VCaP (cell line): Measurements from ENCODE around the gene HTR3B.
"Not testable (repeated sequence)": the region's sequence is repeated elsewhere in the genome, so short reads cannot be mapped to it uniquely, and the experiment has no call there.

ENCODE experiments used
- H3K27ac ChIP-seq: fragments of 450-650 bp; 2 replicates; pipeline ENCODE4 v1.5.1; 2017
- TF ChIP-seq, protein P1 (sequence below): fragments of 450-650 bp; conservative IDR thresholded peaks from 2 replicates; pipeline ENCODE4 v1.5.1; 2017; ENCODE audit warnings: mild to moderate bottlenecking, moderate library complexity

Gene HTR3B

DNA sequence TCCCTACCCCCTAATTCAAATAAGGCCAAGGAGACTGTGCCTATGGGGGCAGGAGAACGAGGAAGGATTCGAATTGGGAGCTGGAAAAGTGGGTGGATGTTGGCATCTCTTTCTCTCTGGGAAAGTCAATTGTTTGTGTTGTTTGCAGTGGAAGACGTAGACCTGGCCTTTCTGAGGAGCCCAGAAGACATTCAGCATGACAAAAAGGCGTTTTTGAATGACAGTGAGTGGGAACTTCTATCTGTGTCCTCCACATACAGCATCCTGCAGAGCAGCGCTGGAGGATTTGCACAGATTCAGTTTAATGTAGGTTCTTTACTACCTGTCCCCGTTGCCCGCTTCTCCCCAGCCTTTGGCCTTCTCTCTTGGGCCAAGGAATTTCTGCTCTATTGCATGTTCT lies 28.2 kb downstream of the HTR3B start:
- TF ChIP-seq, protein P1, sequence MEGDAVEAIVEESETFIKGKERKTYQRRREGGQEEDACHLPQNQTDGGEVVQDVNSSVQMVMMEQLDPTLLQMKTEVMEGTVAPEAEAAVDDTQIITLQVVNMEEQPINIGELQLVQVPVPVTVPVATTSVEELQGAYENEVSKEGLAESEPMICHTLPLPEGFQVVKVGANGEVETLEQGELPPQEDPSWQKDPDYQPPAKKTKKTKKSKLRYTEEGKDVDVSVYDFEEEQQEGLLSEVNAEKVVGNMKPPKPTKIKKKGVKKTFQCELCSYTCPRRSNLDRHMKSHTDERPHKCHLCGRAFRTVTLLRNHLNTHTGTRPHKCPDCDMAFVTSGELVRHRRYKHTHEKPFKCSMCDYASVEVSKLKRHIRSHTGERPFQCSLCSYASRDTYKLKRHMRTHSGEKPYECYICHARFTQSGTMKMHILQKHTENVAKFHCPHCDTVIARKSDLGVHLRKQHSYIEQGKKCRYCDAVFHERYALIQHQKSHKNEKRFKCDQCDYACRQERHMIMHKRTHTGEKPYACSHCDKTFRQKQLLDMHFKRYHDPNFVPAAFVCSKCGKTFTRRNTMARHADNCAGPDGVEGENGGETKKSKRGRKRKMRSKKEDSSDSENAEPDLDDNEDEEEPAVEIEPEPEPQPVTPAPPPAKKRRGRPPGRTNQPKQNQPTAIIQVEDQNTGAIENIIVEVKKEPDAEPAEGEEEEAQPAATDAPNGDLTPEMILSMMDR: no peak

DNA sequence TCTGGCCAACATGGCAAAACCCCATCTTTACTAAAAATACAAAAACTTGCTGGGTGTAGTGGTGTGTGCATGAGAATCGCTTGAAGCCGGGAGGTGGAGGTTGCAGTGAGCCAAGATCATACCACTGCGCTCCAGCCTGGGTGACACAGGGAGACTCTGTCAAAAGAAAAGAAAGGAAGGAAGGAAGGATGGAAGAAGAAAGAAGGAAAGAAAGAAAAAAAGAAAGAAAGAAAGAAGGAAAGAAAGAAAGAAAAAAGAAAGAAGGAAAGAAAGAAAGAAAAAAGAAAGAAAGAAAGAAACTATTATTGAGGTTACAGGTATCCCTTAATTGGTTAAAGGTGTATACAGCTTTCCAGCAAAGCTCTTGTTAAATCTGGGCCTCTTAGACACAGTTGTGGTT lies 29.6 kb downstream of the HTR3B start:
- peak overlapping the region; percentile 28; the same call in 1 of the 2 replicates for H3K27ac ChIP-seq

More for the DNA sequence above, 28.2 kb downstream of the HTR3B start:
- H3K27ac ChIP-seq: no peak overlapping the region

DNA sequence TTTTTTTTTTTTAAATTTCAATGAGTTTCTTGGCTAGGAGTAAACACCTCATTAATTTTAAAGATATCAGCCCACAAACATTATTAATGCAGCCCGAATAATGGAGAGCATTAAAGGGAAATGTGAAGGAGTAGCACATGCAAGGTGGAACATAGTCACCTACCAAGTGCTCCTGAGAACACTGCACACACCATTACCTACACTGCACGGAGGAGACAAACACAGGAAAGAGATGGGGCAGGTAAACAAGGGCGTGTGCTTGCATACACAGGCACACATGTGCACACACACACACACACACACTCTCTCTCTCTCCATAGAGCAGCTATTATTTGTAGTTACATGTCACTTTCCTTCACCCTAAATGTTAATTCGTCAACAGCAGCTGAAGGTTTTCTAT lies 30.2 kb downstream of the HTR3B start:
- TF ChIP-seq, protein P1: no peak
- peak overlapping the region; percentile 28; the same call in 1 of the 2 replicates for H3K27ac ChIP-seq

DNA sequence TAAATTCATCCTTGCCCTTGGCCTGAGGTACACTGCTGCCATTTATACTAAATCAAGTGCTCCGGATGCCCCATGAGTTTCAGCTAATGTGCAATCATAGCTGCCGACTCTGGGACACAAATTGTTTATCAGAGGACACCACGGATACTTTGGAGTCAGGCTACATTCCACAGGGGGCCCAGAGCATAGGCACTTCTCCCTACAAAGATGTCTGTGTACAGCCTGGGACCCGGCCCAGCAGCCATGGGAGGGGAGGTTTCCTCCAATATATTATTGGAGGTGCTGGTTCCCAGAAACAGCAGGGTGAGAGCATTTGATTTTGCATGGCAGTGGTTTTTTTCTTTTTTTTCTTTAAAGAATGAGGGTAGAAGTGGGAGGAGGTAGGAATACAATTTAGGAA lies 31.3 kb downstream of the HTR3B start:
- H3K27ac ChIP-seq: no peak overlapping the region
- TF ChIP-seq, protein P1: no peak

DNA sequence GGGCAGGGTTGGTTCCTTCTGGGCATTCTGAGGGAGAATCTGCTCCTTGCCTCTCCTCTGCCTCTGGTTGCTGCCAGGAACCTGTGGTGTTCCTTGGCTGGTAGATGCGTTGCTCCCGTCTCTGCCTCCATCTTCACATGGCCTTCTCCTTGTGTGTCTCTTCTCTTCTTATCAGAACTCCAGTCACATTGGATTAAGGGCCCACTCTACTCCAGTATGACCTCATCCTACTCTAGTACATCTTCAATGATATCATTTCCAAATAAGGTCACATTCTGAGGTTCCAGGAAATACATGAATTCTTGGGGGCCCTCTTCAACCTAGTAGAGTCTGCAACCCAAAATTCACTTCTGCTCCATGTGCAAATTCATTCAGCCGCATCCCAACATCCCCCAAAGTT lies 33.3 kb downstream of the HTR3B start:
- no peak overlapping the region for H3K27ac ChIP-seq
- TF ChIP-seq, protein P1: no peak

DNA sequence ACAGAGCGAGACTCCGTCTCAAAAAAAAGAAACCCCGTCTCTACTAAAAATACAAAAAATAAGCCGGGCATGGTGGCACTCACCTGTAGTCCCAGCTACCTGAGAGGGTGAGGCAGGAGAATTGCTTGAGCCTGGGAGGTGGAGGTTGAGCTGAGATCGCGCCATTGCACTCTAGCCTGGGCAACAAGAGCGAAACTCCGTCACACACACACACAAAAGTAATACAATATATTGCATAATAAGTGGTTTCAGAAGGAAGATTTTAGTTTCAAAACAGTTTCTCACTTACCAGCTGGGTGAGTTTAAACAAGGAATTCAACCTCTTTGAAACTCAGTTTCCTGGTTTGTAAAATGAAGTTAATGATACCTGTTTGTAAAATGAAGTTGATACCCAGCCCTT lies 37.7 kb downstream of the HTR3B start:
- TF ChIP-seq, protein P1: no peak
- H3K27ac ChIP-seq: no peak overlapping the region

DNA sequence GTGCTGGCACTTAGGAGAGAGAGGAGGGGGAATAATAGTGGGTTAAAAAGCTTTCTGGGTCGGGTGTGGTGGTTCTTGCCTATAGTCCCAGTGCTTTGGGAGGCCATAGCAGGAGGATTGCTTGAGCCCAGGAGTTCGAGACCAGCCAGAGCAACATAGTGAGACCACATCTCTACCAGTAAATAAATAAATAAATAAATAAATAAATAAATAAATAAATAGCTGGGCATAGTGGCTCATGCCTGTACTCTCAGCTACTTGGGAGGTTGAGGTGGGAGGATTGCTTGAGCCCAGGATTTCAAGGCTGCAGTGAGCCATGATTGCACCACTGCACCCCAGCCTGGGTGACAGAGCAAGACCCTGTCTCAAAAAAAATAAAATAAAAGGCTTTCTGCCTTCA lies 41.6 kb downstream of the HTR3B start:
- not testable (repeated sequence) for H3K27ac ChIP-seq

DNA sequence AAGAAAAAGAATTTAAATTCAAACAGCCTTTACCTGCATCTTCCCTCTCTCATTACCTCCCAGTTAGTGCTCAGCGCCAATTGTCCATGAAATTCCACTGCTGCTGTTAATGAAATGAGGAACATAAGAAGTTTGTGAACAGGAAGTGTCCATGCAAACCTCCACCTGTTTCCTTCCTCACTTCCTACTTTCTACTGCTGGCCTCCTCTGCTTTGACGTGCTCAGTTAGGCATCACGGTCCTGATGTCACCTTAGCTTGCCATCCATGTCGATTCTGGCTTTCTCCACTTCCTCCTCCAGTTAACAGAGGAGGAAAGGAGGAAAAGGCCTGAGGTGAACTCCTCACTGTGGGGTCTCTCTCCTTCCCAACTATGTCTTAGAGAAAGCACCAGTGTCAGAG lies 43.4 kb downstream of the HTR3B start:
- no peak overlapping the region for H3K27ac ChIP-seq
- TF ChIP-seq, protein P1: no peak

DNA sequence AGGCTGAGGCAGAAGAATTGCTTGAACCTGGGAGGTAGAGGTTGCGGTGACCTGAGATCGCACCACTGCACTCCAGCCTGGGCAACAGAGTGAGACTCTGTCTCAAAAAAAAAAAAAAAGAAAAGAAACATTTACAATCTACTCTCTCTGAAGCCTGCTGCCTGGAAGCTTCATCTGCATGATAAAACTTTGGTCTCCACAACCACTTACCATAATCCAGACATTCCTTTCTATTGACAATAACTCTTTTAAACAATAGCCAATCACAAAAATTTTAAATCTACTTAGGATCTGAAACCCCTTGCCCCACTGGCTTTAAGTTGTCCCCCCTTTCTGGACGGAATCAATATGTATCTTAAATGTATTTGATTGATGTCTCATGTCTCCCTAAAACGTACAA lies 45.3 kb downstream of the HTR3B start:
- TF ChIP-seq, protein P1: no peak
- no peak overlapping the region for H3K27ac ChIP-seq
